Choroid plexus epithelial cell (primary cell): ENCODE data around the gene STX1A.
A peak's percentile ranks its signal among the peaks of the same experiment; 100 is the strongest.

Experiments used
- DNase-seq: peaks from one replicate; pipeline ENCODE4 v3.0.0-alpha.2; 2010; ENCODE audit warnings: low read depth
- H3K4me3 ChIP-seq: 2 replicates; pipeline ENCODE4 v1.5.1; 2011; ENCODE audit warnings: low read depth, mild to moderate bottlenecking, control low read depth, low read length, moderate library complexity
- CTCF ChIP-seq: conservative IDR thresholded peaks from 2 replicates; pipeline ENCODE4 v1.5.1; 2011; ENCODE audit warnings: low read depth, mild to moderate bottlenecking, control low read depth, inconsistent platforms, low read length, moderate library complexity

Gene STX1A

DNA sequence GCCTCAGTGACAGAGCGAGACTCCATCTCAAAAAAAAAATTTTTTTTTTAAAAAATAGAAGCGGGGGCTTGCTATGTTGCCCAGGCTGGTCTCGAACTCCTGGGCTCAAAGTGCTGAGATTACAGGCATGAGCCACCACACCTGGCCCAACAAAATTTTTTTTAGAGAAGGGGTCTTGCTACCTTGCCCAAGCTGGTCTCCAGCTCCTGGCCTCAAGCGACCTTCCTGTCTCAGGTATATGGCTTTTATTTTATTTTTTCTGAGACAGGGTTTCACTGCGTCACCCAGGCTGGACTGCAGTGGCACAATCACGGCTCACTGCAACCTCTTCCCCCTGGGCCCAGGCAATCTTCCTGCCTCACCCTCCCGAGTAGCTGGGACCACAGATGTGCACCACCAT, 20.7 kb upstream of the STX1A start:
- no peak for TF ChIP-seq CTCF
- no peak for DNase-seq

GRCh38 chr7:73739387-73739767, 19.9 kb upstream of the STX1A start:
- H3K4me3 ChIP-seq, result peak overlapping the region; percentile 89
- DNase-seq, result no peak
- no peak for TF ChIP-seq CTCF

More for the DNA sequence above, 20.7 kb upstream of the STX1A start:
- no peak overlapping the region for H3K4me3 ChIP-seq

GRCh38 chr7:73738612-73739386, 19.3 kb upstream of the STX1A start, which contains the start of gene ABHD11:
ABHD11 (minus strand) TSS chr7:73738802; CDS start chr7:73738770, 32 bp downstream.
- H3K4me3 ChIP-seq, result peak within 1 kb of the TSS; percentile 89
- TF ChIP-seq CTCF, result no peak
- peak; percentile 98 for DNase-seq

DNA sequence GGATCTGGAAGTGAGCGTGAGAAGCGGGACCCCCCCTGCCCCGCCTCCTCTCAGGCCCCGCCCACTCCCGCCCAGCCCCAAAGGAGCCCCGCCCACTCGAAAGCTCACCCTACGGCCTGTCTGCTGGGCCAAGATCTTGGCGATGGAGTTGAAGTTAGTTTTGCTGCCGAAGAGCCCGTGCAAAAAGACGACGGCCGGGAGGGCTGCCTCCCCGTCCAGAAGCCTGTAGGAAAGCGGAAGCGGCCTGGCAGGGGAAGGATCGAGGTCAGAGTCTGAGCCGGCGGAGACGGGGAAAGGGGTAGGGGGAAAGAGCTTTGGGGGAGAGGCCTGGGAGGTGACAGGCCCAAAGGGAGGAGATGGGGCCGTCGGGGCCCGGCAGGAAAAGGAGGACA, 18.7 kb upstream of the STX1A start:
- TF ChIP-seq CTCF, result no peak
- peak; percentile 65 for DNase-seq
- peak overlapping the region; percentile 89 for H3K4me3 ChIP-seq

GRCh38 chr7:73737491-73738219, 18.2 kb upstream of the STX1A start:
- TF ChIP-seq CTCF, result no peak
- DNase-seq, result no peak
- H3K4me3 ChIP-seq, result peak overlapping the region; percentile 89

DNA sequence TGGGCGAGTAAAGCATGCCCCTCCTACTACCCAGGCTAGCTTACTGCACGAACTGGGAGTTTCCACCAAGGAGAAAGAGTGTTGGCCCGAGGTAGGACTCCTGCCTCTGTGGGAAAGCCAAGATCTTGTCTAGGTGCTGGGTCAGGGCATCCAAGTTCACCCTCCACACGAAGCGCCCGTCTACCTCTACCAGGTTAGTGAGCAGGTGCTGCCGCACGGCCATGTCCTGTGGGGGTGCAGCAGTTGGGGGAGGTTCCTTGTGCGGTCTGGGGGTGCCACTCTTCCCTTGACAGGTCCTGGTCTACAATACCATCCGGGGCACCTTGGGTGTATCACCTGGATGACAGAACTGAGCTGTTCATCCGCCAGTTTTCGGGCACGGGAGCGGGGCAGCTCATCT, 17.4 kb upstream of the STX1A start:
- DNase-seq, result no peak
- TF ChIP-seq CTCF, result no peak
- H3K4me3 ChIP-seq, result no peak overlapping the region
